ENCODE data around the gene CARD19. TPM values are rescaled to one million over a fixed set of nuclear protein-coding genes. Genes with fewer than 3 reads are reported as not detected.

Gene CARD19
- total and polyA plus RNA-seq, 2 of the 8 experiments (the other 6 are each of a cell fraction or from before 2014, with no cell fraction given), result 21.2 to 112 TPM

DNA sequence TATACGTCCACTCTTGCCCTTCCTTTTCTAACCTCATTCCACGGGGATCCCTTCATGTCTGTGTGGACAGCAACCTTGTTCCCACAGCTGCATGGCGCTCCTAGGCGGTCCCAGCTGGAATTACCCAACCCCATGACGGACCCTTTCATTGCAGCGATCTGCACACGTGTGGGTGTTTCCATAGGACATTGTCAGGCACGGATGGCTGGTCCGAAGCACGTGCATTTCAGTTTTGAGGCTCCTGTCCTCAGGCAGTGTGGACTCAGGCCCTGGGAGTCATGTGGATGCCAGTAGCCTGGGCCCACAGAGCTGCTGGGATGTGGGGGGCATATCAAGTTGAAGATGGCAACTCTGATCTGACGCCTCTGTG, 15.0 kb downstream of the CARD19 start:
- H3K9me3 ChIP-seq (ENCODE audit: insufficient read depth in 2 of 2, low read depth in 1 of 2, low read length in 1 of 2), result no peaks in the 10 kb centered on the region
- no peaks in the 10 kb centered on the region for H3K79me2 ChIP-seq (ENCODE audit: control insufficient read depth in 1 of 2, insufficient read depth in 2 of 2, low read length in 2 of 2)
- no peak for DNase-seq (ENCODE audit: low read depth in 1 of 2, low spot score in 2 of 2)
- H2BK12ac ChIP-seq (ENCODE audit: low read depth, low read length), result no peak overlapping the region
- H3K36me3 ChIP-seq (ENCODE audit: control insufficient read depth in 2 of 4, insufficient read depth in 4 of 4, low read length in 3 of 4), result no peaks in the 10 kb centered on the region; a peak in 2 of 8 replicates
- no peak overlapping the region for H2BK5ac ChIP-seq (ENCODE audit: low read depth, low read length)
- H2BK15ac ChIP-seq (ENCODE audit: low read length), result no peak overlapping the region
- no peak overlapping the region for H3K4me2 ChIP-seq (ENCODE audit: insufficient read depth in 1 of 2, low read depth in 2 of 2, low read length in 2 of 2)
- no peak overlapping the region for H3K27ac ChIP-seq (ENCODE audit: low read depth, low read length)
- H3K56ac ChIP-seq (replicated peaks; ENCODE audit: insufficient read length, low read depth, low read length), result no peak overlapping the region
- H2BK120ac ChIP-seq (replicated peaks; ENCODE audit: low read depth, low read length), result no peak overlapping the region
- H2BK20ac ChIP-seq (ENCODE audit: low read length), result no peak overlapping the region
- no peak for FAIRE-seq
- no peak overlapping the region for H3K9ac ChIP-seq (replicated peaks in 1 of 4; ENCODE audit: extremely low read depth in 1 of 4, low read depth in 3 of 4, low read length in 3 of 4)
- H4K5ac ChIP-seq (ENCODE audit: insufficient read length, low read depth, low read length), result no peak overlapping the region
- no peaks in the 10 kb centered on the region for H3K23me2 ChIP-seq (ENCODE audit: low read depth, low read length)
- no peaks in the 10 kb centered on the region for H3K27me3 ChIP-seq (replicated peaks in 1 of 4; ENCODE audit: control insufficient read depth in 3 of 4, extremely low read depth in 1 of 4, insufficient read depth in 3 of 4, low read length in 3 of 4)
- no peak overlapping the region for H3K4me3 ChIP-seq (ENCODE audit: extremely low read depth in 1 of 4, insufficient read depth in 2 of 4, low read depth in 3 of 4, low read length in 4 of 4)
- no peak overlapping the region for H3K18ac ChIP-seq (ENCODE audit: extremely low read depth, low read length)
- H3K23ac ChIP-seq (ENCODE audit: insufficient read length), result no peak overlapping the region
- ChIA-PET POLR2A (ENCODE audit: partially characterized antibody) (interaction anchor here (1.2 kb wide), 1 partner anchor 31 kb away, joined by 3 read pairs; no protein-coding TSS in a partner anchor), CTCF (ENCODE audit: partially characterized antibody) (interaction anchor here (1.0 to 8.8 kb wide), 7 partner anchors 9 to 204 kb away, joined by 3 to 96 read pairs (median 5); no protein-coding TSS in a partner anchor)
- H3K4me1 ChIP-seq (replicated peaks in 1 of 4; ENCODE audit: control insufficient read depth in 3 of 4, insufficient read depth in 4 of 4, low read length in 3 of 4), result peaks cover 0 to 9% (median 3%) of the 10 kb centered on the region in 4 experiments; a peak in 6 of 7 replicates
- 84% methylated on average over 11 of the region's 11 CpGs; no CpG with 5 or more reads in 1 of the 2 experiments for WGBS, 2 experiments (ENCODE audit: extremely low coverage in 1 of 2, insufficient coverage in 1 of 2, insufficient read length in 1 of 2, insufficient replicate concordance in 2 of 2, low coverage in 1 of 2, low lambda C conversion rate in 2 of 2, missing lambda C conversion rate in 1 of 2)
- peaks cover 0 to 9% of the 10 kb centered on the region in 2 experiments for H4K20me1 ChIP-seq (replicated peaks in 1 of 2; ENCODE audit: control insufficient read depth in 1 of 2, insufficient read depth in 2 of 2, low read length in 2 of 2)
- no peak overlapping the region for H3K14ac ChIP-seq (ENCODE audit: insufficient read length)
- H2AFZ ChIP-seq (ENCODE audit: low read length), result no peak overlapping the region
- H4K8ac ChIP-seq (ENCODE audit: extremely low read depth, insufficient read depth, low read length), result no peak overlapping the region
- no peak overlapping the region for H3K4ac ChIP-seq (replicated peaks; ENCODE audit: insufficient read length, low read depth, low read length)
- TF ChIP-seq CBX8 (IDR thresholded peaks at IDR 0.05; ENCODE audit: borderline replicate concordance, low read depth, low read length) (no peak), TAF1 (IDR thresholded peaks at IDR 0.05; ENCODE audit: low read depth, low read length) (no peak), BRCA1 (IDR thresholded peaks at IDR 0.05; ENCODE audit: low read depth, low read length) (no peak), SP4 (IDR thresholded peaks at IDR 0.05; ENCODE audit: low read length) (no peak), TEAD4 (IDR thresholded peaks at IDR 0.05; ENCODE audit: low read depth, low read length) (no peak), RBBP5 (IDR thresholded peaks at IDR 0.05; ENCODE audit: borderline replicate concordance, low read depth, low read length) (no peak)
- no peak overlapping the region for H2AK5ac ChIP-seq (ENCODE audit: low read depth, low read length)
- no peaks in the 10 kb centered on the region for H3K79me1 ChIP-seq (ENCODE audit: low read depth, low read length)
- H4K91ac ChIP-seq (replicated peaks; ENCODE audit: insufficient read length, low read length), result no peak overlapping the region

Measured in H1 (cell line).